Karpas-422 (cell line): ENCODE results near the gene ATG4B. TPM values are rescaled to one million over a fixed set of nuclear protein-coding genes. Genes with fewer than 3 reads are reported as not detected.

Experiments used
- total RNA-seq: library from RNA; depleted of rRNA; stranded (reverse); fragments of >200 nt; shearing (Covaris generic); gene quantifications from 2 replicates; pipeline ENCODE4 v1.2.3, GENCODE V29; 2014; ENCODE audit warnings: low replicate concordance; rRNA removed

The ATG4B gene
- total RNA-seq, 1 experiment from 2014 or later = 63.9 TPM

Other genes with a start within 250 kb of the ATG4B start
- gene STK25, start 129.1 kb upstream of the ATG4B start, total RNA-seq = 79.5 and 152 TPM in 2 replicates
- gene BOK, start 78.9 kb upstream of the ATG4B start, total RNA-seq = not detected in 2 replicates
- 45.4 and 107 TPM in 2 replicates for gene THAP4, start 535 bp upstream of the ATG4B start, total RNA-seq
- 29.1 and 32.0 TPM in 2 replicates for gene DTYMK, start 49.1 kb downstream of the ATG4B start, total RNA-seq
- 34.4 and 46.8 TPM in 2 replicates for gene ING5, start 64.3 kb downstream of the ATG4B start, total RNA-seq
- gene D2HGDH, start 96.9 kb downstream of the ATG4B start, total RNA-seq = 21.2 and 35.9 TPM in 2 replicates
- gene GAL3ST2, start 139.1 kb downstream of the ATG4B start, total RNA-seq = not detected in 2 replicates
- not detected in 2 replicates for gene NEU4, start 171.5 kb downstream of the ATG4B start, total RNA-seq
- 0.07 TPM in 1 of 2 replicates, not detected in the other for gene PDCD1, start 221.2 kb downstream of the ATG4B start, total RNA-seq
- gene RTP5, start 232.0 kb downstream of the ATG4B start, total RNA-seq = not detected in 2 replicates